DMS79 treated with DMSO at 0.1 percent for 48 hours (cell line): Measurements from ENCODE around the gene CTSK.
A peak's percentile ranks its signal among the peaks of the same experiment; 100 is the strongest.
"Not testable (repeated sequence)": the region's sequence is repeated elsewhere in the genome, so short reads cannot be mapped to it uniquely, and the experiment has no call there.

Experiments
- DNase-seq: peaks from one replicate; lab custom pipeline; 2025; lab: John Stamatoyannopoulos, UW

CTSK gene

GRCh38 chr1:150808121-150808520 lies at the start of gene CTSK:
TSS of gene CTSK (minus strand) at chr1:150808260. CDS start at chr1:150806805, 1,455 bp downstream.
- DNase-seq: no peak

DNA sequence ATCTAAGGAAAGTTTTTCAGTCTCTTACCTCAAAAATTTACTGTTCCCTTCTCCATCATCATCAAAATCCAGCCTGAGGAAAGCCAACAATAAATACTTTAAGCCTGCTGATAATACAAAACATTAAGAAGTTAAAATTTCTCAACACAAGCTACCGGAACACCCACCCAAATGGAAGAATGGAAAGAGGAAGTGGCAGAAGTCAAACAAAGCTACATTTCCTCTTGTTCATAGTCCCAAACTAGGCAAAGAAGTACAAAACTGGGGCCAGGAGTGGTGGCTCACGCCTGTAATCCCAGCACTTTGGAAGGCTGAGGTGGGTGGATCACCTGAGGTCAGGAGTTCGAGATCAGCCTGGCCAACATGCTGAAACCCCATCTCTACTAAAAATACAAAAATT lies 44.7 kb upstream of the CTSK start:
- DNase-seq: not testable (repeated sequence)

- DNase-seq: not testable (repeated sequence)
Observed at GRCh38 chr1:150850801-150851362, 42.8 kb upstream of the CTSK start.

DNA sequence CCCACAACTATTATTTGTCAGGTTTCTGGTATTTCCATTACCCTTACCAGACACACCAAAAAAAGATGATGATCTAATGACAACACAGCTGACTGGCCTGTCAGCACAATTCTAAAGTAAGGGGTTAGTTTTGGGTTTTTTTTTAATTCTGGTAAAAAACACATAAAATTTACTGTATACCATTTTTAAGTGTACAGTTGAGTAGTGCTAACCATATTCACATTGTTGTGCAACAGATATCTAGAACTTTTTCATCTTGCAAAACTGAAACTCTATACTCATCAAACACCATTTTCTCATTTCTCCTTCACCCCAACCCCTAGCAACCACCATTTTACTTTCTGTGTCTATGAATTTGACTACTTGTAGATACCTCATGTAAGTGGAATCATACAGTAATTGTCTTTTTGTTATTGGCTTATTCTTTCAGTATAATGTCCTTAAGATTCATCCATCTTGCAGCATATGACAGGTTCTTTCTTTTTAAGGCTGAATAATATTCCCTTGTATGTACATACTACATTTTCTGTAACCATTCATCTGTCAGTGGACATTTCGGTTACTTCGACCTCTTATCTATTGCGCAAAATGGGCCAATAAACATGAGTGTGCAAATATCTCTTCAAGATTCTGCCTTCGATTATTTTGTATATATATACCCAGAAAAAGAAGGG lies 38.5 kb upstream of the CTSK start:
- DNase-seq: no peak

- DNase-seq: no peak
Observed at GRCh38 chr1:150843474-150843873, 35.4 kb upstream of the CTSK start.

DNA sequence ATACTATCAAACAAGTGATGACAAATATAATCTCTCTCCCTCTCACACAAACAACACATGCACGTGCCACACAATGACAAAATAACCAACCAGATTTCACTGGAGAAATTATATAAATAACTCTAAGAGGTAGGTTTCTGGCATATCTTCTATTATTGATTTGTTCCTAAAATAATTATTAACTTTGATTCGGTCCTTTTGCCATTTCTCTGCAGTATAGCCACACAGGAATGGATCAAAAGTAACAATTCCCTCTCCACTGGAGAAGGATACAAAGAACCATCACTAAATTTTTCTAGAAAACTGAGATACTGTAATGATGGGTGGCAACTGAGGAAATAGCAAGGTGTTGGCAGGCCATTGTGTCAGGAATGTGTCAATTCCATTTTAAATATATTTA lies 34.9 kb upstream of the CTSK start:
- DNase-seq: no peak

DNA sequence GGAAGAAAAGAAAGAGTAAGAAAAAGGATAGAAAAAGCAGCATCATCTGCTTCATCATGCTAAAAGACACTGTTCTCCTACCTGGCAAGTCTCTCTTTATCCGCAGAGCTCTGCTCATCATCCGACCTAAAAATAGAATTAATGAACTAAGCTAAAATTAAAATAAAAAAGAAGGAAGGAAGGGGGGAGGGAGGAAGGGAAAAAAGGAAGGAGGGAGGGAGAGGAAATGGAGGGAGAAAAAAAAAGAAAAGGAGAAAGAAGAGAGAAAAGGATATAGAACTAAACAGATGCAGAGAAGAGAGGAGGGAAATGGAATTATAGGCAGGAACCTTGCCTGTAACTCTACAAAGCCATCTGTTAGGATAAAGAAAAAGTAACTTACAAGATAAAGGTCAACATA lies 34.3 kb upstream of the CTSK start:
- DNase-seq: no peak

GRCh38 chr1:150841626-150842025 lies 33.6 kb upstream of the CTSK start:
- no peak for DNase-seq

DNA sequence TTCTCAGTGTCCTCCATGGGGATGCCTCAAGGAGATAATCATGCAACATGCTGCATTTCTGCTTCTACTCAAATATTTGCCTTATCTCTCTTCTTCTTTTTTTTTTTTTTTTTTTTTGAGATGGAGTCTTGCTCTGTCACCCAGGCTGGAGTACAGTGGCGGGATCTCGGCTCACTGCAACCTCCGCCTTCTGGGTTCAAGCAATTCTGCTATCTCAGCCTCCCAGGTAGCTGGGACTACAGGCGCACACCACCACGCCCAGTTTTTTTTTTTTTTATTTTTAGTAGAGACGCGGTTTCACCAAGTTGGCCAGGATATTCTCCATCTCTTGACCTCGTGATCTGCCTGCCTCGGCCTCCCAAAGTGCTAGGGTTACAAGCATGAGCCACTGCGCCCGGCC lies 32.8 kb upstream of the CTSK start:
- DNase-seq: not testable (repeated sequence)

GRCh38 chr1:150836129-150836773 lies 28.2 kb upstream of the CTSK start:
- DNase-seq: peak; percentile 71

GRCh38 chr1:150833961-150834360 lies 25.9 kb upstream of the CTSK start:
- DNase-seq: not testable (repeated sequence)

DNA sequence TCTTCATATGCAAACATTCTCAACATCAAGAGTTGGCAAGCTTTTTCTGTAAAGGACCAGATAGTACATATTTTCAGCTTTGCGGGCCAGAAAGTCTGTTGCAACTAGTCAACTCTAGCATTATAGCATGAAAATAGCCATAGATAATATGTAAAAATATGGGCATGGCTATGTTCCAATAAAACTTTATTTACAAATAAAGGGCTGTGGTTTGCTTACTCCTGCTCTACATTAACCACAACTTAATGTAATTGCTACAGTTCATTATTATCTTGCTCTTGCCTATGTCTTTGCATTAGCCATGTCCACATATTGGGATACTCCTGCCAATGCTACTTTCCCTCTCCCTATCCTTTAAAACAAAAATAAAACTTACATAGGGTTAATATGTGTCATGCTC lies 24.5 kb upstream of the CTSK start:
- DNase-seq: no peak

DNA sequence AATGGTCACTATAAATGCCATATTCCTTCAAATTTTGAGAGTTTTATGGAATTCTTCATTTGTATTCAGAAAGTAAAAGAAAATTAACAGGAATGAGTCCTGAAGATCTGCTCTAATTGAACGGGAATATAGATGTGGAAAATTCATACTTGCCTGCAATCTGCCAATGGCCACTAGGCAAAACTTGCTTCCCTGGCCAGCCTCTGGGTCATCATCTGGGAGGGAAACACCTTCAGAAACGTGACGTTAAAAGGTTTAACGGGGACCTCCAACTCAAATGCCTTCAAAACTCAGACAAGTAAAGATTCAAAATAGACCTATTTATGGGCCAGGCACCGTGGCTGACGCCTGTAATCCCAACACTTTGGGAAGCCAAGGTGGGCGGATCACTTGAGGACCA lies 21.7 kb upstream of the CTSK start:
- DNase-seq: no peak

- DNase-seq: no peak
Observed at GRCh38 chr1:150826299-150826698, 18.2 kb upstream of the CTSK start.

GRCh38 chr1:150820730-150821512 lies 12.9 kb upstream of the CTSK start:
- DNase-seq: no peak

GRCh38 chr1:150815871-150816270 lies 7.8 kb upstream of the CTSK start:
- DNase-seq: no peak

DNA sequence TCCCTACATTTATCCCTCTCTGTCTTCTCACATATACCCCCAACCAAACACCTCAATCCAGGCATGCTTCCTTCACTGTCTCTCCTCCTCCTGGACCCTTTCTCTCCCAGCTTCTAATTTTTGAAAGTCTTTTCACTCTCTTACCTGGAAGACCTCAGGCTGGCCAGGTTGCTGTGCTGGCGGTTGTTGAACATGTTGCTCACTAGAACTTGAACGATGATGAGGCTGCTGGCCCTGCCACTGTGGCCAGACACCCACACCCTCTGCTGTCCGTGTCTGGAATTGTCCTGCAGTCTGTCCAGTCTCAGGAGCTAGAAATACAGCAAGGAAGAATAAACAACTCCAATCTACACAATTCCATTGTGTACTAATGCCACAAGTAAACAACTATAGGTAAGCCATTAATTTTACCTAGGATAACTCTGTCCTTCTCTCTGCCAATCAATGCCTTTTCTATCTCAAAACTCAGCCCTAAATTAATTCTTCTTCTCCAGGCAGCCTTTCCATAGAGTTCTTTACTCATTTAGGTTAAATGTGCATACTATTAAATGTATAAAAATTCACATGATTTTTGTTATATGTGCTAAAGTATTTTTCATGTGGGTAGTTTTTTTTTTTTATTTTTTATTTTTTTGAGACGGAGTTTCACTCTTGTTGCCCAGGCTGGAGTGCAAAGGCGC lies 5.1 kb upstream of the CTSK start:
- DNase-seq: peak; percentile 30

DNA sequence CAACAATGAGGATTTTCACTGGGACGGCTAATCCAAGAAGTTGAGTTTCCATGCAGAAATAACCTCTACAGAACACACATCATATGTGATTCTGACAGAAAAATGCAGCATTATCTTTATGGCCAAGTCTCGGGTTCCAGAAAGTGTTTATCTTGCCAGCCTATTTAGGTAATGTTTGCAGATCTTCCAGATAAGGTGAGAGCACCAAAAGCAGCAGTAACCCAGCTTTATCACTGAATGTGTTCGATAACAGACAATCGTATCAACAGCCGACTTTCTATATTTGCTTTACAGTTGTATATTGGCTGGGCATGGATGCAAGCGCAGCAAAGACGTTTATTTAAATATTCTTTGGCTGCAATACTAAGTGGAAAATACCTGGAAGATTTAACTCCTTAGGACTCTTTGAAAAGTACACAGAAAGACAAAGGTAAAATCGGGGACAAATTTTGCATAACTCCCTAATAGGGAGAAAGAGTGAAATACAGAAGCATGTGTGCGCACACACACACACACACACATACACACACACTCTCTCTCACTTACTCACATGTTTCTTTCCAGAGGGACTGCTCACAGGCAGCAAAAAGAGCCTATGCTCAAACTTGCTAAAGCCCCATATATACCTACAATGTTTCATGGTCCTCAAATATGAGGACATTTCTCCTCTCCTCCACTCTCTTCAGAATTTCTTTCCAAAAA lies 3.0 kb upstream of the CTSK start:
- no peak for DNase-seq

GRCh38 chr1:150809651-150810050 lies 1.6 kb upstream of the CTSK start:
- no peak for DNase-seq

DNA sequence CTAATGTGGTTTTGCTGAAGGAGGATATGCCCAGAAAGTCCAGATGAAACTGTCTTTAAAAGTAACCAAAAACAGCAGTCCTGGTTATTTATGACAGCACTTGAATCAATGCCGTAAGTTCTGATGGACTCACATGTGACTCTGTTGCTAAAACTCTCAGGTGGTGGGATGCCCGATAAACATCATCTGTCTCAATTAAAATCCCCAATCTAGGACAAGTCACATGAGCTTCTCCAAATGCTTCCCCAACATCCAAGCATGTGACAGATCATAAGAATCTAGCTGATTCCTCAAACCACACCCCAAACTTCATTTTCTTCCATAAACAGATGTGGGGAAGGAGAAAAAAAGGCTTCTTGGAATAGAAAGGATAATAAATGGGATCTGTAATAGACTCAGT lies 786 bp upstream of the CTSK start:
- no peak for DNase-seq

DNA sequence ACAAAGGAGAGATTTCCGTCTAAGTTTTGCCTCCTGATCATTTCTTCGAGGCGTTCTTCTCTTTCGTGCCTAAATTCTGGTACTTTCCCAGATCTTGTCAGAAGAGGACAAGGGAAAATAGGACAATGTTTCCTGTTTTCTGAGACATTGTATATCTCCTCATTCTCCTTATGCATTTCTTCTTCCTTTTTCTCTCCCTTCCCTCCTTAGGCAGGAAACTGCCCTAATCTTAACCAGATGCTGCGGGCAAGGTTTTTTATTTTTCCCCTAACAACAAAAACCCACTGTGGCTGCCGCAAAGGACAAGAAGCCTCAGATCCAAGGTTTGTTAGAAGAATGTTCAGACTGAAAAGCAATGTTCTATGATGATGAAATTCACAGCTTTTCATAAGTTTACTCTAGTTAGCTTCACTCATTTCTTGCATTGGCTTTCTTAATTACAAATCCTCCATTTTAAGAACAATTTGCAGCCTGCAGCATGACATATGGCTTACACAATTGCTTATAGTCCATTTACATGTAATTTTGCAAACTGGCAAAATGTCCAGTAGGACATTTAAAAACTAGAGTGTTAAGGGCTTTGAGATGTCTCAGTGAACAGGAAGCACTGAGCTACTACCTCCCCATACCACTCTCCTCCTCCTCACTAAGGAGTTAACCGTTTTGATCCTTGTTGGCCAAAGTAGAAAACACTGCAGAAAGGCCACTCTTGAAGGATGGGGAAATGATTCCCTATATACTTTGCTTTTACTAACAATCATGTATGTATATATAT lies 624 bp downstream of the CTSK start:
- no peak for DNase-seq
